ENCODE data around the gene SLC35B2. TPM values are rescaled to one million over a fixed set of nuclear protein-coding genes. Genes with fewer than 3 reads are reported as not detected.

The SLC35B2 gene
- total RNA-seq, 1 experiment from 2014 or later: 105 TPM

- no peak for TF ChIP-seq REST (IDR thresholded peaks at IDR 0.05; ENCODE audit: insufficient read depth in 1 of 2, low read depth in 2 of 2, low read length in 1 of 2)
- TF ChIP-seq, protein P1, sequence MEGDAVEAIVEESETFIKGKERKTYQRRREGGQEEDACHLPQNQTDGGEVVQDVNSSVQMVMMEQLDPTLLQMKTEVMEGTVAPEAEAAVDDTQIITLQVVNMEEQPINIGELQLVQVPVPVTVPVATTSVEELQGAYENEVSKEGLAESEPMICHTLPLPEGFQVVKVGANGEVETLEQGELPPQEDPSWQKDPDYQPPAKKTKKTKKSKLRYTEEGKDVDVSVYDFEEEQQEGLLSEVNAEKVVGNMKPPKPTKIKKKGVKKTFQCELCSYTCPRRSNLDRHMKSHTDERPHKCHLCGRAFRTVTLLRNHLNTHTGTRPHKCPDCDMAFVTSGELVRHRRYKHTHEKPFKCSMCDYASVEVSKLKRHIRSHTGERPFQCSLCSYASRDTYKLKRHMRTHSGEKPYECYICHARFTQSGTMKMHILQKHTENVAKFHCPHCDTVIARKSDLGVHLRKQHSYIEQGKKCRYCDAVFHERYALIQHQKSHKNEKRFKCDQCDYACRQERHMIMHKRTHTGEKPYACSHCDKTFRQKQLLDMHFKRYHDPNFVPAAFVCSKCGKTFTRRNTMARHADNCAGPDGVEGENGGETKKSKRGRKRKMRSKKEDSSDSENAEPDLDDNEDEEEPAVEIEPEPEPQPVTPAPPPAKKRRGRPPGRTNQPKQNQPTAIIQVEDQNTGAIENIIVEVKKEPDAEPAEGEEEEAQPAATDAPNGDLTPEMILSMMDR (IDR thresholded peaks at IDR 0.05): no peak
- no peak for TF ChIP-seq SIN3A (IDR thresholded peaks at IDR 0.05; ENCODE audit: borderline replicate concordance, insufficient read depth, low read depth, low read length)
- no peak for TF ChIP-seq TCF7L2 (IDR thresholded peaks at IDR 0.05; ENCODE audit: low read depth, low read length)
- TF ChIP-seq POLR2AphosphoS5 (IDR thresholded peaks at IDR 0.05; ENCODE audit: low read depth, low read length): no peak
- DNase-seq (ENCODE audit: low read depth, low spot score) (no peak), ATAC-seq (no peak)
- CTCF ChIA-PET: interaction anchor here (1.0 kb wide), 1 partner anchor 35 kb away, joined by 3 read pairs; no protein-coding TSS in a partner anchor
- Histone ChIP-seq H3K4me3 (ENCODE audit: low read depth in 2 of 2, low read length in 2 of 2) (peak within 1 kb of the TSS; percentile 4 to 21; a peak in 3 of 4 replicates), H3K36me3 (ENCODE audit: control insufficient read depth, insufficient read depth, low read length) (no peaks in the 10 kb centered on the region; the same call in 1 of the 2 replicates), H3K4me1 (ENCODE audit: control insufficient read depth, insufficient read depth, low read length) (no peaks in the 10 kb centered on the region), H3K27ac (ENCODE audit: low read length) (no peak within 1 kb of the TSS), H3K27me3 (ENCODE audit: control insufficient read depth, insufficient read depth, low read length) (peaks cover 16% of the 10 kb centered on the region), H3K9me3 (ENCODE audit: control insufficient read depth, insufficient read depth, low read depth, low read length) (no peaks in the 10 kb centered on the region)
- no TSS peak for BruUV-seq (replicated peaks)
- intact Hi-C loops (cut with micrococcal nuclease; ENCODE audit: unreplicated experiment) (loop anchor here (2.0 kb wide), 1 partner anchor 35 kb away; no protein-coding TSS in a partner anchor), in situ Hi-C loops (cut with HindIII; ENCODE audit: low pct_unique_long_range_greater_than_20kb, low sequenced_read_pairs) (no loop called here)
- POLR2A ChIA-PET: interaction anchor here (0.6 kb wide), 1 partner anchor 51 kb away, joined by 4 read pairs; no protein-coding TSS in a partner anchor
These were observed 12.7 kb upstream of the SLC35B2 start, which contains the start of gene TMEM151B for GRCh38 chr6:44269921-44270525. Gene TMEM151B, plus strand, starts transcription at chr6:44270450. Its CDS starts 293 bp downstream, at chr6:44270743.

DNA sequence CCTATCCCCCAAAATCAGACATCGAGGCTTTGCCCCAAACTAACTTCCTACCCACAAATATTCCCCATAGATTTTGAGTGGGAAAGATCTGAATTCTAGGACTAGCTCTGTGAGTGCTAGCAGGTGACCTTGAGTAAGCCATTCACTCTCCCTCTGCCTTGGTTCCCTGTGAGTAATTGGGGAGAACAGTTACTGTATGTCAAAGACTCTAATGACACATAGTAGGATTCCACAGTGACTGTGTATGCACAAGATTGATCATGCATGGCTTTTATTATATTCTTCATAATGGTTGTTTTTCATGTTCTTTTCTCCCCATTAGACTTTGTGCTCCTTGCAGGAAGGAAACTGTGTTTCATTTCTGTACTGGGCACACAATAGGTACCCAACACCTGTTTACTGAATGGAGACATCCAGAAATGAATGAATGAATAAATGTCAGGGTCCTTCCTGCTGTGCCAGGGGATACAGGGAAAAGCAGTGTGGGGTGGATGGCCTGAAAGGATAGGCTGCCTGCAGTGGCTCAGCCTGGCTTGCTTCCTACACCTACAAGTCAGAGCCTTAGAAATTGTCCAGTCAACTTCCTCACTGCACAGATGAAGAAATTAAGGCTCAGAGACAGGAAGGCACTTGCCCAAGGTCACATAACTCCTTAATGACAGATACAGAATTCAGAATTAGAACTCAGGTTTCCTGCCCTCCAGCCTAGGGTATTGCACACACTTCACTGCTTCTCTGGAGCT lies 12.0 kb upstream of the SLC35B2 start:
- ChIA-PET POLR2A (no interaction called here), CTCF (interaction anchor here (0.8 to 2.0 kb wide), 5 partner anchors 36 to 68 kb away, joined by 3 to 18 read pairs (median 7); partner anchors contain the start of gene AARS2)
- Histone ChIP-seq H3K27ac (ENCODE audit: low read length) (no peak overlapping the region), H3K27me3 (ENCODE audit: control insufficient read depth, insufficient read depth, low read length) (peaks cover 16% of the 10 kb centered on the region), H3K4me1 (ENCODE audit: control insufficient read depth, insufficient read depth, low read length) (no peaks in the 10 kb centered on the region), H3K36me3 (ENCODE audit: control insufficient read depth, insufficient read depth, low read length) (no peaks in the 10 kb centered on the region; the same call in 1 of the 2 replicates), H3K4me3 (ENCODE audit: low read depth in 2 of 2, low read length in 2 of 2) (no peak overlapping the region), H3K9me3 (ENCODE audit: control insufficient read depth, insufficient read depth, low read depth, low read length) (no peaks in the 10 kb centered on the region)
- ATAC-seq (no peak), DNase-seq (ENCODE audit: low read depth, low spot score) (no peak)
- in situ Hi-C loops (cut with HindIII; ENCODE audit: low pct_unique_long_range_greater_than_20kb, low sequenced_read_pairs): no loop called here
- TF ChIP-seq SIN3A (IDR thresholded peaks at IDR 0.05; ENCODE audit: borderline replicate concordance, insufficient read depth, low read depth, low read length): no peak
- TF ChIP-seq REST (IDR thresholded peaks at IDR 0.05; ENCODE audit: insufficient read depth in 1 of 2, low read depth in 2 of 2, low read length in 1 of 2): no peak
- TF ChIP-seq POLR2AphosphoS5 (IDR thresholded peaks at IDR 0.05; ENCODE audit: low read depth, low read length): no peak
- TF ChIP-seq, protein P1 (IDR thresholded peaks at IDR 0.05): no peak
- no peak for TF ChIP-seq TCF7L2 (IDR thresholded peaks at IDR 0.05; ENCODE audit: low read depth, low read length)
- intact Hi-C loops (cut with micrococcal nuclease; ENCODE audit: unreplicated experiment): loop anchor here (2.0 kb wide), 1 partner anchor 35 kb away; no protein-coding TSS in a partner anchor
- BruUV-seq (replicated peaks): no TSS peak

All from Panc1 (cell line).